GM12878 (cell line): ENCODE results near the gene RNF152. TPM values are rescaled to one million over a fixed set of nuclear protein-coding genes. Genes with fewer than 3 reads are reported as not detected.

Source experiments
- ATAC-seq: fragments of 200-7000 bp; cut with Tn5 transposase; 3 replicates; pipeline ENCODE4 v1.9.1; 2020; ENCODE audit warnings: mild to moderate bottlenecking, moderate library complexity
- BruUV-seq: library from RNA; stranded (reverse); fragments of 400-500 nt; replicated peaks from 2 replicates; lab custom pipeline; 2021; lab: Mats Ljungman, UMichigan
- CTCF ChIA-PET: fragments of 300-600 bp; sonication (Branson Sonifier 250); formaldehyde crosslinking; extraction: SDS; loops from one replicate; lab custom pipeline; 2021; ENCODE audit warnings: inconsistent platforms; lab: Yijun Ruan, JAX
- POLR2A ChIA-PET: fragments of 350-600 bp; formaldehyde crosslinking; extraction: SDS; loops from one replicate; lab custom pipeline; 2021; ENCODE audit warnings: inconsistent platforms; lab: Charles Lee
- RAD21 ChIA-PET: fragments of 300-600 bp; sonication (Branson Sonifier 250); formaldehyde crosslinking; loops from one replicate; lab custom pipeline; 2023; ENCODE audit warnings: antibody characterized with exemption; ENCODE audit not compliant: unreplicated experiment; lab: Charles Lee
- SMC1A ChIA-PET: fragments of 300-600 bp; sonication (Branson Sonifier 250); formaldehyde crosslinking; loops from one replicate; lab custom pipeline; 2023; ENCODE audit not compliant: unreplicated experiment, uncharacterized antibody; lab: Charles Lee
- DNase-seq: peaks from one replicate; pipeline ENCODE4 v3.0.0-alpha.2; 2011; ENCODE audit warnings: low read depth, low spot score
- FAIRE-seq: peaks from 3 replicates; lab custom pipeline; 2011; peaks lifted over from hg19 to GRCh38; lab: Jason Lieb, UNC
- H2AFZ ChIP-seq: 2 replicates; pipeline ENCODE4 v1.6.0; 2011; ENCODE audit warnings: low read depth, low read length, control low read depth; ENCODE audit not compliant: control insufficient read depth
- H3K27ac ChIP-seq: 2 replicates; pipeline ENCODE4 v1.5.1; 2011; ENCODE audit warnings: control low read depth; ENCODE audit not compliant: control insufficient read depth, insufficient read depth
- H3K27me3 ChIP-seq, 2 experiments: replicated peaks in 1 of 2; 2 replicates each; pipeline versions ENCODE4 v1.6.0 to v1.6.1; 2011; ENCODE audit warnings: low read length in 1 of 2; ENCODE audit not compliant: control insufficient read depth in 2 of 2, insufficient read depth in 2 of 2
- H3K36me3 ChIP-seq, 2 experiments: 2 replicates each; pipeline ENCODE4 v1.5.1; 2011; ENCODE audit warnings: low read length in 1 of 2; ENCODE audit not compliant: control insufficient read depth in 2 of 2, insufficient read depth in 2 of 2
- H3K4me1 ChIP-seq: 2 replicates; pipeline ENCODE4 v1.6.1; 2011; ENCODE audit warnings: mild to moderate bottlenecking, low read length, moderate library complexity, mixed read lengths; ENCODE audit not compliant: control insufficient read depth, insufficient read depth
- H3K4me2 ChIP-seq: 2 replicates; pipeline ENCODE4 v1.6.0; 2011; ENCODE audit warnings: control low read depth; ENCODE audit not compliant: control insufficient read depth, insufficient read depth
- H3K4me3 ChIP-seq: fragments of 200-600 bp; sonication (generic); 2 replicates; pipeline ENCODE4 v1.5.1; 2016
- H3K79me2 ChIP-seq: 2 replicates; pipeline ENCODE4 v1.6.0; 2011; ENCODE audit warnings: low read length; ENCODE audit not compliant: control insufficient read depth, insufficient read depth
- H3K9ac ChIP-seq: 2 replicates; pipeline ENCODE4 v1.8.0; 2011; ENCODE audit warnings: low read length, control low read depth, mixed read lengths; ENCODE audit not compliant: control insufficient read depth, insufficient read depth
- H3K9me3 ChIP-seq: replicated peaks from 3 replicates; pipeline ENCODE4 v1.5.1; 2011; ENCODE audit warnings: mild to moderate bottlenecking, low read length; ENCODE audit not compliant: control insufficient read depth, insufficient read depth
- H4K20me1 ChIP-seq: 2 replicates; pipeline ENCODE4 v1.6.0; 2011; ENCODE audit not compliant: control insufficient read depth, insufficient read depth
- ATF3 ChIP-seq: IDR thresholded peaks from 2 replicates; pipeline ENCODE4 v1.6.1; 2011; ENCODE audit warnings: low read depth, mild to moderate bottlenecking, low read length, moderate library complexity, borderline replicate concordance; ENCODE audit errors: extremely low read depth
- HDGF ChIP-seq: fragments of 450-650 bp; IDR thresholded peaks from 2 replicates; pipeline ENCODE4 v1.6.1; 2016; ENCODE audit warnings: antibody characterized with exemption
- IKZF1 ChIP-seq: fragments of 450-650 bp; conservative IDR thresholded peaks from 2 replicates; pipeline ENCODE4 v1.6.1; 2017; ENCODE audit warnings: antibody characterized with exemption, mild to moderate bottlenecking
- PRDM15 ChIP-seq: fragments of 450-650 bp; formaldehyde crosslinking; IDR thresholded peaks from 2 replicates; pipeline ENCODE4 v1.4.0; 2020; ENCODE audit warnings: mild to moderate bottlenecking, moderate library complexity
- TBL1XR1 ChIP-seq: IDR thresholded peaks from 2 replicates; pipeline ENCODE4 v1.6.1; 2012; ENCODE audit warnings: low read depth, low read length, improper control_type of control experiment
- ZNF217 ChIP-seq: fragments of 450-650 bp; IDR thresholded peaks from 2 replicates; pipeline ENCODE4 v1.6.1; 2017; ENCODE audit warnings: antibody characterized with exemption, mild to moderate bottlenecking
- WGBS: methylation state at CpG from one replicate; pipeline ENCODE4 v1.1.6; 2016; ENCODE audit warnings: low lambda C conversion rate; ENCODE audit not compliant: insufficient replicate concordance, insufficient coverage; ENCODE audit errors: missing lambda C conversion rate; 5-methylcytosine and 5-hydroxymethylcytosine counted together
- in situ Hi-C: fragments of 300-500 bp; cut with MboI; formaldehyde crosslinking; loops from 9 replicates; pipeline ENCODE4 v1.14.3; 2018; ENCODE audit warnings: mixed read lengths
- intact Hi-C: fragments of 100-400 bp; cut with micrococcal nuclease; formaldehyde crosslinking; loops from one replicate; pipeline ENCODE4 v1.14.2; 2022; ENCODE audit not compliant: unreplicated experiment
- polyA plus RNA-seq, 11 experiments: library from polyadenylated mRNA; depleted of rRNA in 4 of 11; unstranded in 6 of 11; stranded (reverse) in 5 of 11; fragments of >200 nt; fragmentation: Nextera tagmentation in 4 of 11; fragmentation: Illumina TruSeq in 1 of 11; extraction: Ambion mirVana in 4 of 11; extraction: Trizol in 1 of 11; gene quantifications; 1 replicate in 1 of 11; 2 replicates in 10 of 11; pipeline versions ENCODE4 v1.2.1 to v1.2.3, GENCODE V29; 2011 to 2016; ENCODE audit warnings: inconsistent platforms in 2 of 11, missing spikeins in 2 of 11, low read depth in 1 of 11
- total RNA-seq, 4 experiments: library from RNA; depleted of rRNA in 3 of 4; stranded (reverse); fragments of >200 nt in 3 of 4; fragmentation: Illumina TruSeq in 1 of 4; extraction: Trizol in 1 of 4; gene quantifications; 2 replicates each; pipeline versions ENCODE4 v1.2.1 to v1.2.3, GENCODE V29; 2013 to 2021
- TF ChIP-seq, protein P1 (sequence below): fragments of 450-650 bp; IDR thresholded peaks from 2 replicates; pipeline ENCODE4 v1.6.1; 2017; ENCODE audit warnings: mild to moderate bottlenecking, moderate library complexity

The RNF152 gene
- total and polyA plus RNA-seq, 10 of the 15 experiments (the other 5 are each of a cell fraction or from before 2014, with no cell fraction given), result under 0.01 to 0.07 (median 0.03) TPM; not detected in 7

DNA sequence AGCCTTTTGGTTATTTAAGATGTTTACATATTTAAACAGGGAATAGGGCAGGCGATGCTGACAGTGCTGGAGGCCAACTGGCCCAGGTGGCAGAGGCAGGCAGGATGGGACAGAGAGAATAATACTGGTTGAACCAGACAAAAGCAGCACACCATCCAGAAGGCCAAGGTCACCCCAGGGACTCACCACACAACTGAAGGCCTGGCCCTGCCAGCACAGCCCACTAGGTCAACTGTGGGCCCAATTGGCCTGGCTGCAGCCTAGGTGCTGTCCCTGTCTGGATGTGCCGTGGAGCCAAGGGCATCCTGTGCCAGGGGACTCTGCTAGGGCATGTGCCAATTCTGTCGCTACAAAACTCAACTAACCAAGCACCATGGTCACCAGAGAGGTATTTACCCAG, 69.2 kb downstream of the RNF152 start:
- H3K36me3 ChIP-seq, result no peaks in the 10 kb centered on the region
- H3K4me1 ChIP-seq, result no peaks in the 10 kb centered on the region
- no peaks in the 10 kb centered on the region for H3K27me3 ChIP-seq
- H3K4me2 ChIP-seq, result no peak overlapping the region
- ATAC-seq (no peak), FAIRE-seq (no peak)
- H2AFZ ChIP-seq, result no peak overlapping the region
- ChIA-PET CTCF (no interaction called here), RAD21 (no interaction called here)
- no peak overlapping the region for H3K27ac ChIP-seq
- no peaks in the 10 kb centered on the region for H3K9me3 ChIP-seq
- BruUV-seq, result no TSS peak
- TF ChIP-seq HDGF, result no peak
- TF ChIP-seq PRDM15 (CRISPR knock-in tag), result no peak
- no peak for TF ChIP-seq TBL1XR1
- TF ChIP-seq ATF3, result no peak
- TF ChIP-seq IKZF1, result no peak
- TF ChIP-seq, protein P1, sequence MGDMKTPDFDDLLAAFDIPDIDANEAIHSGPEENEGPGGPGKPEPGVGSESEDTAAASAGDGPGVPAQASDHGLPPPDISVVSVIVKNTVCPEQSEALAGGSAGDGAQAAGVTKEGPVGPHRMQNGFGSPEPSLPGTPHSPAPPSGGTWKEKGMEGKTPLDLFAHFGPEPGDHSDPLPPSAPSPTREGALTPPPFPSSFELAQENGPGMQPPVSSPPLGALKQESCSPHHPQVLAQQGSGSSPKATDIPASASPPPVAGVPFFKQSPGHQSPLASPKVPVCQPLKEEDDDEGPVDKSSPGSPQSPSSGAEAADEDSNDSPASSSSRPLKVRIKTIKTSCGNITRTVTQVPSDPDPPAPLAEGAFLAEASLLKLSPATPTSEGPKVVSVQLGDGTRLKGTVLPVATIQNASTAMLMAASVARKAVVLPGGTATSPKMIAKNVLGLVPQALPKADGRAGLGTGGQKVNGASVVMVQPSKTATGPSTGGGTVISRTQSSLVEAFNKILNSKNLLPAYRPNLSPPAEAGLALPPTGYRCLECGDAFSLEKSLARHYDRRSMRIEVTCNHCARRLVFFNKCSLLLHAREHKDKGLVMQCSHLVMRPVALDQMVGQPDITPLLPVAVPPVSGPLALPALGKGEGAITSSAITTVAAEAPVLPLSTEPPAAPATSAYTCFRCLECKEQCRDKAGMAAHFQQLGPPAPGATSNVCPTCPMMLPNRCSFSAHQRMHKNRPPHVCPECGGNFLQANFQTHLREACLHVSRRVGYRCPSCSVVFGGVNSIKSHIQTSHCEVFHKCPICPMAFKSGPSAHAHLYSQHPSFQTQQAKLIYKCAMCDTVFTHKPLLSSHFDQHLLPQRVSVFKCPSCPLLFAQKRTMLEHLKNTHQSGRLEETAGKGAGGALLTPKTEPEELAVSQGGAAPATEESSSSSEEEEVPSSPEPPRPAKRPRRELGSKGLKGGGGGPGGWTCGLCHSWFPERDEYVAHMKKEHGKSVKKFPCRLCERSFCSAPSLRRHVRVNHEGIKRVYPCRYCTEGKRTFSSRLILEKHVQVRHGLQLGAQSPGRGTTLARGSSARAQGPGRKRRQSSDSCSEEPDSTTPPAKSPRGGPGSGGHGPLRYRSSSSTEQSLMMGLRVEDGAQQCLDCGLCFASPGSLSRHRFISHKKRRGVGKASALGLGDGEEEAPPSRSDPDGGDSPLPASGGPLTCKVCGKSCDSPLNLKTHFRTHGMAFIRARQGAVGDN, result no peak
- no peak for TF ChIP-seq ZNF217
- TF ChIP-seq, all 136 proteins: peak for 0
- Histone ChIP-seq H3K4me3 (no peak overlapping the region), H3K9ac (no peak overlapping the region), H3K79me2 (no peaks in the 10 kb centered on the region), H4K20me1 (no peaks in the 10 kb centered on the region)
- ChIA-PET POLR2A (no interaction called here), SMC1A (no interaction called here)
- in situ Hi-C loops (no loop called here), intact Hi-C loops (no loop called here)
- 9% methylated on average over 3 of the region's 3 CpGs for WGBS
- no peak for DNase-seq
